Measurements from ENCODE around the gene HSD11B2. TPM values are rescaled to one million over a fixed set of nuclear protein-coding genes. Genes with fewer than 3 reads are reported as not detected.

Gene HSD11B2
- total RNA-seq, 1 experiment from 2014 or later = 33.4 TPM

- TF ChIP-seq E2F5 (CRISPR knock-in tag; IDR thresholded peaks at IDR 0.05) = no peak
- TF ChIP-seq ZMAT4 (CRISPR knock-in tag; IDR thresholded peaks at IDR 0.05) = no peak
- no peak for TF ChIP-seq ZNF512 (CRISPR knock-in tag; IDR thresholded peaks at IDR 0.05; ENCODE audit: borderline replicate concordance)
- TF ChIP-seq USF1 (CRISPR knock-in tag; IDR thresholded peaks at IDR 0.05) = no peak
- TF ChIP-seq ATF1 (CRISPR knock-in tag; IDR thresholded peaks at IDR 0.05) = no peak
- DNase-seq (ENCODE audit: low spot score) = no peak
Observed at GRCh38 chr16:67388191-67388590, 42.7 kb upstream of the HSD11B2 start.

GRCh38 chr16:67388591-67388990, 42.3 kb upstream of the HSD11B2 start:
- ATAC-seq (no peak), DNase-seq (ENCODE audit: low spot score) (no peak)
- ChIA-PET CTCF (interaction anchor here (0.6 to 5.1 kb wide), 9 partner anchors 9 to 558 kb away, joined by 3 to 44 read pairs (median 4); partner anchors contain the start of genes KCTD19, LRRC36 and NAE1), POLR2A (interaction anchor here (0.6 to 0.8 kb wide), 2 partner anchors 22 to 61 kb away, joined by 3 to 5 read pairs; no protein-coding TSS in a partner anchor)
- Mint-ChIP-seq H3K4me3 (no peak overlapping the region), H3K27me3 (ENCODE audit: low read depth) (peaks cover 40% of the 10 kb centered on the region), H3K27ac (no peak overlapping the region), H3K4me1 (peaks cover 15% of the 10 kb centered on the region), H3K36me3 (no peaks in the 10 kb centered on the region), H3K9me3 (no peaks in the 10 kb centered on the region)
- no peak for TF ChIP-seq GRHL2 (CRISPR knock-in tag; IDR thresholded peaks at IDR 0.05; ENCODE audit: insufficient replicate concordance, severe bottlenecking)
- no peak for TF ChIP-seq MXD4 (CRISPR knock-in tag; IDR thresholded peaks at IDR 0.05; ENCODE audit: borderline replicate concordance)
- TF ChIP-seq CBFB (CRISPR knock-in tag; IDR thresholded peaks at IDR 0.05; ENCODE audit: low read depth) = no peak
- TF ChIP-seq NFE2L1 (CRISPR knock-in tag; IDR thresholded peaks at IDR 0.05) = no peak
- TF ChIP-seq NR1H2 (CRISPR knock-in tag; IDR thresholded peaks at IDR 0.05) = no peak
- no peak for TF ChIP-seq ZBTB43 (CRISPR knock-in tag; IDR thresholded peaks at IDR 0.05)
- no peak for TF ChIP-seq ZNF512 (CRISPR knock-in tag; IDR thresholded peaks at IDR 0.05; ENCODE audit: borderline replicate concordance)
- TF ChIP-seq MYBL2 (CRISPR knock-in tag; IDR thresholded peaks at IDR 0.05) = no peak
- TF ChIP-seq ZMAT4 (CRISPR knock-in tag; IDR thresholded peaks at IDR 0.05) = no peak
- TF ChIP-seq ARID4B (CRISPR knock-in tag; IDR thresholded peaks at IDR 0.05; ENCODE audit: borderline replicate concordance) = no peak
- TF ChIP-seq ZNF232 (CRISPR knock-in tag; IDR thresholded peaks at IDR 0.05) = no peak
- no peak for TF ChIP-seq ZSCAN18 (CRISPR knock-in tag; IDR thresholded peaks at IDR 0.05)
- no peak for TF ChIP-seq HMGXB4 (CRISPR knock-in tag; IDR thresholded peaks at IDR 0.05)
- no peak for TF ChIP-seq ZNF138 (CRISPR knock-in tag; conservative IDR thresholded peaks at IDR 0.05)

More at GRCh38 chr16:67388191-67388590, 42.7 kb upstream of the HSD11B2 start:
- peaks cover 36% of the 10 kb centered on the region for H3K27me3 Mint-ChIP-seq (ENCODE audit: low read depth)
- ATAC-seq = no peak
- CTCF ChIA-PET = interaction anchor here (0.6 to 5.1 kb wide), 11 partner anchors 9 to 123 kb away, joined by 3 to 44 read pairs (median 4); partner anchors contain the start of genes KCTD19 and LRRC36
- H3K27ac Mint-ChIP-seq = no peak overlapping the region
- H3K4me1 Mint-ChIP-seq = peaks cover 15% of the 10 kb centered on the region
- H3K9me3 Mint-ChIP-seq = no peaks in the 10 kb centered on the region
- no peak overlapping the region for H3K4me3 Mint-ChIP-seq
- POLR2A ChIA-PET = interaction anchor here (0.6 to 0.8 kb wide), 2 partner anchors 21 to 61 kb away, joined by 3 to 5 read pairs; no protein-coding TSS in a partner anchor
- no peaks in the 10 kb centered on the region for H3K36me3 Mint-ChIP-seq
